Neural cell (in vitro differentiated cells): ENCODE measurements around the gene TMEM175. TPM values are rescaled to one million over a fixed set of nuclear protein-coding genes. Genes with fewer than 3 reads are reported as not detected.
A peak's percentile ranks its signal among the peaks of the same experiment; 100 is the strongest.

Experiments used
- H2AFZ ChIP-seq: fragments of 200-600, 300-800 bp; sonication (generic), shearing (Covaris generic); 2 replicates; pipeline ENCODE4 v1.6.0; 2014; ENCODE audit warnings: low read depth, mild to moderate bottlenecking, antibody characterized with exemption, low read length, moderate library complexity
- H3F3A ChIP-seq: fragments of 200-600 bp; shearing (Covaris generic); 2 replicates; pipeline ENCODE4 v1.6.1; 2016; ENCODE audit warnings: mild to moderate bottlenecking, moderate library complexity, mixed read lengths, antibody characterized with exemption, low read length; ENCODE audit not compliant: insufficient read depth, poor library complexity, severe bottlenecking
- H3K27ac ChIP-seq: fragments of 200-600, 300-800 bp; sonication (generic), shearing (Covaris generic); 2 replicates; pipeline ENCODE4 v1.5.1; 2014; ENCODE audit warnings: mild to moderate bottlenecking, low read length, moderate library complexity
- H3K27me3 ChIP-seq: fragments of 300-800, 200-600 bp; sonication (generic), shearing (Covaris generic); 2 replicates; pipeline ENCODE4 v1.6.0; 2014; ENCODE audit warnings: mild to moderate bottlenecking, low read depth, low read length, moderate library complexity; ENCODE audit not compliant: insufficient read depth
- H3K36me3 ChIP-seq: fragments of 300-800, 200-600 bp; sonication (generic), shearing (Covaris generic); 2 replicates; pipeline ENCODE4 v1.5.1; 2014; ENCODE audit warnings: mild to moderate bottlenecking, antibody characterized with exemption, low read length, moderate library complexity; ENCODE audit not compliant: insufficient read depth
- H3K4me2 ChIP-seq: fragments of 300-800, 200-600 bp; sonication (generic), shearing (Covaris generic); 2 replicates; pipeline ENCODE4 v1.6.0; 2014; ENCODE audit warnings: mild to moderate bottlenecking, low read length
- H3K4me3 ChIP-seq: fragments of 300-800, 200-600 bp; sonication (generic), shearing (Covaris generic); 2 replicates; pipeline ENCODE4 v1.5.1; 2014; ENCODE audit warnings: mild to moderate bottlenecking, low read length, moderate library complexity
- H3K79me2 ChIP-seq: fragments of 200-600 bp; shearing (Covaris generic); replicated peaks from 2 replicates; pipeline ENCODE4 v1.6.0; 2014; ENCODE audit warnings: mild to moderate bottlenecking, low read length, moderate library complexity; ENCODE audit not compliant: insufficient read depth
- H3K9ac ChIP-seq: fragments of 300-800, 200-600 bp; sonication (generic), shearing (Covaris generic); 2 replicates; pipeline ENCODE4 v1.6.1; 2016; ENCODE audit warnings: mild to moderate bottlenecking, low read length, mixed read lengths
- H3K9me2 ChIP-seq: fragments of 200-600 bp; shearing (Covaris generic); 2 replicates; pipeline ENCODE4 v1.6.1; 2016; ENCODE audit warnings: mild to moderate bottlenecking, low read length, mixed read lengths; ENCODE audit not compliant: insufficient read depth
- H3K9me3 ChIP-seq: fragments of 200-600, 300-800 bp; sonication (generic), shearing (Covaris generic); 2 replicates; pipeline ENCODE4 v1.6.1; 2016; ENCODE audit warnings: mild to moderate bottlenecking, mixed run types, low read length, moderate library complexity, mixed read lengths
- H4K20me1 ChIP-seq: fragments of 200-600 bp; shearing (Covaris generic); 2 replicates; pipeline ENCODE4 v1.6.1; 2016; ENCODE audit warnings: mild to moderate bottlenecking, mixed run types; ENCODE audit not compliant: insufficient read depth
- CTCF ChIP-seq: fragments of 450-650 bp; IDR thresholded peaks from 2 replicates; pipeline ENCODE4 v1.5.1; 2014; ENCODE audit warnings: antibody characterized with exemption, mild to moderate bottlenecking, moderate library complexity; ENCODE audit not compliant: poor library complexity, severe bottlenecking
- EP300 ChIP-seq: fragments of 450-650 bp; conservative IDR thresholded peaks from 2 replicates; pipeline ENCODE4 v1.6.1; 2014; ENCODE audit warnings: antibody characterized with exemption, mild to moderate bottlenecking, moderate library complexity; ENCODE audit not compliant: poor library complexity, severe bottlenecking
- EZH2 ChIP-seq: fragments of 200-600, 300-800 bp; shearing (Covaris generic), sonication (generic); IDR thresholded peaks from 2 replicates; pipeline ENCODE4 v1.6.1; 2014; ENCODE audit warnings: antibody characterized with exemption, low read length, borderline replicate concordance, mild to moderate bottlenecking; ENCODE audit not compliant: insufficient read depth, poor library complexity, severe bottlenecking
- MXI1 ChIP-seq: fragments of 450-650 bp; conservative IDR thresholded peaks from 2 replicates; pipeline ENCODE4 v1.6.1; 2014; ENCODE audit warnings: antibody characterized with exemption, mild to moderate bottlenecking; ENCODE audit not compliant: poor library complexity, severe bottlenecking
- POLR2AphosphoS5 ChIP-seq: IDR thresholded peaks from 2 replicates; pipeline ENCODE4 v1.6.1; 2012
- RAD21 ChIP-seq: fragments of 450-650 bp; conservative IDR thresholded peaks from 2 replicates; pipeline ENCODE4 v1.6.1; 2014; ENCODE audit warnings: antibody characterized with exemption, mild to moderate bottlenecking, moderate library complexity
- REST ChIP-seq: IDR thresholded peaks from 2 replicates; pipeline ENCODE4 v1.6.1; 2012; ENCODE audit warnings: borderline replicate concordance
- SMC3 ChIP-seq: fragments of 450-650 bp; conservative IDR thresholded peaks from 2 replicates; pipeline ENCODE4 v1.6.1; 2014; ENCODE audit warnings: antibody characterized with exemption, mild to moderate bottlenecking, moderate library complexity; ENCODE audit not compliant: poor library complexity
- TAF1 ChIP-seq: IDR thresholded peaks from 2 replicates; pipeline ENCODE4 v1.6.1; 2012; ENCODE audit warnings: low read depth
- polyA plus RNA-seq: library from polyadenylated mRNA; depleted of rRNA; stranded (reverse); fragments of >200 nt; gene quantifications from 2 replicates; pipeline ENCODE4 v1.2.3, GENCODE V29; 2014

Gene TMEM175
- polyA plus RNA-seq, 1 donor from 2014 or later: 36.9 TPM

- Histone ChIP-seq H3K4me2 (no peak overlapping the region), H3K9me2 (no peaks in the 10 kb centered on the region), H3K27me3 (peaks cover 27% of the 10 kb centered on the region), H3K9me3 (no peaks in the 10 kb centered on the region), H3K9ac (no peak overlapping the region), H3K79me2 (no peaks in the 10 kb centered on the region), H4K20me1 (no peaks in the 10 kb centered on the region), H2AFZ (no peak overlapping the region), H3K36me3 (no peaks in the 10 kb centered on the region), H3K27ac (no peak overlapping the region), H3F3A (no peaks in the 10 kb centered on the region), H3K4me3 (no peak overlapping the region)
- TF ChIP-seq EZH2 (no peak), MXI1 (no peak)
Measured at GRCh38 chr4:996030-996996, 64.1 kb downstream of the TMEM175 start.

GRCh38 chr4:996997-997374, 64.7 kb downstream of the TMEM175 start:
- Histone ChIP-seq H3K27ac (no peak overlapping the region), H3K9me3 (peaks cover 4% of the 10 kb centered on the region), H3K9me2 (no peaks in the 10 kb centered on the region), H3F3A (no peaks in the 10 kb centered on the region), H3K79me2 (no peaks in the 10 kb centered on the region), H2AFZ (no peak overlapping the region), H3K4me3 (peak overlapping the region; percentile 28), H3K27me3 (peaks cover 34% of the 10 kb centered on the region), H4K20me1 (no peaks in the 10 kb centered on the region), H3K9ac (peak overlapping the region; percentile 20), H3K4me2 (no peak overlapping the region), H3K36me3 (no peaks in the 10 kb centered on the region)
- TF ChIP-seq REST (no peak), MXI1 (no peak), SMC3 (no peak), TAF1 (no peak), POLR2AphosphoS5 (no peak), EP300 (no peak), RAD21 (no peak), CTCF (no peak), EZH2 (no peak)
